ENCODE results near the gene MIGA2.

- TF ChIP-seq CTCF (conservative IDR thresholded peaks at IDR 0.05; ENCODE audit: low read length), result no peak
- TF ChIP-seq EZH2phosphoT487 (IDR thresholded peaks at IDR 0.05; ENCODE audit: borderline replicate concordance, low read depth, low read length), result no peak
Observed at GRCh38 chr9:129069862-129070641, 33.6 kb downstream of the MIGA2 start.

Measured in OCI-LY7 (cell line).